ENCODE data around the gene RNF223. TPM values are rescaled to one million over a fixed set of nuclear protein-coding genes. Genes with fewer than 3 reads are reported as not detected.

RNF223 gene
- total RNA-seq, 1 experiment from 2014 or later, result 0.08 TPM

DNA sequence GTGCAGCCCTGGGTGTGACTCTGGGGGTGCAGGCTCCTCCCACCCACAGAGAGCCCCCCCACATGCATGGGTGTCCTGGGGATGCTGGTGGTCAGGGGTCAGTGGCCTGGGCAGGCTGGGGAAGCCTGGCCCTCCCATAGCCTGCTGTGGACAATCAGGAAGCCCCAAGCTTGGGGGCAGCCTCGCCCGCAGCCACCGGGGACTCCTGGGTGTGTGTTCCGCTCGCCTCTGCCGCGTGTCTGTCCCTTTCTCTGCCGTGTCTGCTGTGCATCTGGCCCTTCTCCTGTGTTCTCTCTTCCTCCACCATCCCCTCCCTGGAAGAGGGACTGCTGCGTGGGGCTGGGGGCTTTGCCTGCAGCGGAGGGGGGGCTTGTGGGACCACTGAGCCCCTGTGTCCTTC lies 31.3 kb downstream of the RNF223 start:
- Histone ChIP-seq H3K27ac (ENCODE audit: low read length) (no peak overlapping the region), H3K9me3 (ENCODE audit: control insufficient read depth, insufficient read depth, low read depth, low read length) (no peaks in the 10 kb centered on the region), H3K27me3 (ENCODE audit: control insufficient read depth, insufficient read depth, low read length) (no peaks in the 10 kb centered on the region), H3K4me3 (ENCODE audit: low read depth in 2 of 2, low read length in 2 of 2) (no peak overlapping the region), H3K4me1 (ENCODE audit: control insufficient read depth, insufficient read depth, low read length) (peaks cover 8% of the 10 kb centered on the region; the same call in 1 of the 2 replicates), H3K36me3 (ENCODE audit: control insufficient read depth, insufficient read depth, low read length) (no peaks in the 10 kb centered on the region)
- DNase-seq (ENCODE audit: low read depth, low spot score) (no peak), ATAC-seq (no peak)
- CTCF ChIA-PET, result no interaction called here
- intact Hi-C loops (cut with micrococcal nuclease; ENCODE audit: unreplicated experiment) (no loop called here), in situ Hi-C loops (cut with HindIII; ENCODE audit: low pct_unique_long_range_greater_than_20kb, low sequenced_read_pairs) (no loop called here)
- POLR2A ChIA-PET, result no interaction called here
- no TSS peak for BruUV-seq (replicated peaks)
- TF ChIP-seq TCF7L2 (IDR thresholded peaks at IDR 0.05; ENCODE audit: low read depth, low read length), result no peak
- TF ChIP-seq, protein P1, sequence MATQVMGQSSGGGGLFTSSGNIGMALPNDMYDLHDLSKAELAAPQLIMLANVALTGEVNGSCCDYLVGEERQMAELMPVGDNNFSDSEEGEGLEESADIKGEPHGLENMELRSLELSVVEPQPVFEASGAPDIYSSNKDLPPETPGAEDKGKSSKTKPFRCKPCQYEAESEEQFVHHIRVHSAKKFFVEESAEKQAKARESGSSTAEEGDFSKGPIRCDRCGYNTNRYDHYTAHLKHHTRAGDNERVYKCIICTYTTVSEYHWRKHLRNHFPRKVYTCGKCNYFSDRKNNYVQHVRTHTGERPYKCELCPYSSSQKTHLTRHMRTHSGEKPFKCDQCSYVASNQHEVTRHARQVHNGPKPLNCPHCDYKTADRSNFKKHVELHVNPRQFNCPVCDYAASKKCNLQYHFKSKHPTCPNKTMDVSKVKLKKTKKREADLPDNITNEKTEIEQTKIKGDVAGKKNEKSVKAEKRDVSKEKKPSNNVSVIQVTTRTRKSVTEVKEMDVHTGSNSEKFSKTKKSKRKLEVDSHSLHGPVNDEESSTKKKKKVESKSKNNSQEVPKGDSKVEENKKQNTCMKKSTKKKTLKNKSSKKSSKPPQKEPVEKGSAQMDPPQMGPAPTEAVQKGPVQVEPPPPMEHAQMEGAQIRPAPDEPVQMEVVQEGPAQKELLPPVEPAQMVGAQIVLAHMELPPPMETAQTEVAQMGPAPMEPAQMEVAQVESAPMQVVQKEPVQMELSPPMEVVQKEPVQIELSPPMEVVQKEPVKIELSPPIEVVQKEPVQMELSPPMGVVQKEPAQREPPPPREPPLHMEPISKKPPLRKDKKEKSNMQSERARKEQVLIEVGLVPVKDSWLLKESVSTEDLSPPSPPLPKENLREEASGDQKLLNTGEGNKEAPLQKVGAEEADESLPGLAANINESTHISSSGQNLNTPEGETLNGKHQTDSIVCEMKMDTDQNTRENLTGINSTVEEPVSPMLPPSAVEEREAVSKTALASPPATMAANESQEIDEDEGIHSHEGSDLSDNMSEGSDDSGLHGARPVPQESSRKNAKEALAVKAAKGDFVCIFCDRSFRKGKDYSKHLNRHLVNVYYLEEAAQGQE (IDR thresholded peaks at IDR 0.05; ENCODE audit: insufficient read depth in 1 of 2, low read depth in 2 of 2, low read length in 1 of 2), result no peak
- no peak for TF ChIP-seq SIN3A (IDR thresholded peaks at IDR 0.05; ENCODE audit: borderline replicate concordance, insufficient read depth, low read depth, low read length)
- TF ChIP-seq, protein P2, sequence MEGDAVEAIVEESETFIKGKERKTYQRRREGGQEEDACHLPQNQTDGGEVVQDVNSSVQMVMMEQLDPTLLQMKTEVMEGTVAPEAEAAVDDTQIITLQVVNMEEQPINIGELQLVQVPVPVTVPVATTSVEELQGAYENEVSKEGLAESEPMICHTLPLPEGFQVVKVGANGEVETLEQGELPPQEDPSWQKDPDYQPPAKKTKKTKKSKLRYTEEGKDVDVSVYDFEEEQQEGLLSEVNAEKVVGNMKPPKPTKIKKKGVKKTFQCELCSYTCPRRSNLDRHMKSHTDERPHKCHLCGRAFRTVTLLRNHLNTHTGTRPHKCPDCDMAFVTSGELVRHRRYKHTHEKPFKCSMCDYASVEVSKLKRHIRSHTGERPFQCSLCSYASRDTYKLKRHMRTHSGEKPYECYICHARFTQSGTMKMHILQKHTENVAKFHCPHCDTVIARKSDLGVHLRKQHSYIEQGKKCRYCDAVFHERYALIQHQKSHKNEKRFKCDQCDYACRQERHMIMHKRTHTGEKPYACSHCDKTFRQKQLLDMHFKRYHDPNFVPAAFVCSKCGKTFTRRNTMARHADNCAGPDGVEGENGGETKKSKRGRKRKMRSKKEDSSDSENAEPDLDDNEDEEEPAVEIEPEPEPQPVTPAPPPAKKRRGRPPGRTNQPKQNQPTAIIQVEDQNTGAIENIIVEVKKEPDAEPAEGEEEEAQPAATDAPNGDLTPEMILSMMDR (IDR thresholded peaks at IDR 0.05), result no peak
- no peak for TF ChIP-seq POLR2AphosphoS5 (IDR thresholded peaks at IDR 0.05; ENCODE audit: low read depth, low read length)

DNA sequence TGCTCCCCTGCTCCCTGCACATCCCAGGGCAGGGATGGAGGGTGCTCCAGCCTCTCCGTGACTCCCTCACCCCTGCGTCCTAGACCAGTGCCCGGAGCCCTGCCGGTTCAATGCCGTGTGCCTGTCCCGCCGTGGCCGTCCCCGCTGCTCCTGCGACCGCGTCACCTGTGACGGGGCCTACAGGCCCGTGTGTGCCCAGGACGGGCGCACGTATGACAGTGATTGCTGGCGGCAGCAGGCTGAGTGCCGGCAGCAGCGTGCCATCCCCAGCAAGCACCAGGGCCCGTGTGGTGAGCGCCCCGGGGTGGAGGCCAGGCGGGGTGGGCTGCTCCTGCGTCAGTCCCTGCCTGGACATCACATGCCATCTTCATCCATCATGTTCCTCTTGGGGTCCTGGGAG lies 32.2 kb downstream of the RNF223 start:
- ChIA-PET POLR2A (no interaction called here), CTCF (no interaction called here)
- BruUV-seq (replicated peaks), result no TSS peak
- ATAC-seq (no peak), DNase-seq (ENCODE audit: low read depth, low spot score) (no peak)
- no peaks in the 10 kb centered on the region for H3K27me3 ChIP-seq (ENCODE audit: control insufficient read depth, insufficient read depth, low read length)
- in situ Hi-C loops (cut with HindIII; ENCODE audit: low pct_unique_long_range_greater_than_20kb, low sequenced_read_pairs) (no loop called here), intact Hi-C loops (cut with micrococcal nuclease; ENCODE audit: unreplicated experiment) (no loop called here)
- H3K4me3 ChIP-seq (ENCODE audit: low read depth in 2 of 2, low read length in 2 of 2), result no peak overlapping the region
- no peak overlapping the region for H3K27ac ChIP-seq (ENCODE audit: low read length)
- H3K36me3 ChIP-seq (ENCODE audit: control insufficient read depth, insufficient read depth, low read length), result no peaks in the 10 kb centered on the region
- TF ChIP-seq TCF7L2 (IDR thresholded peaks at IDR 0.05; ENCODE audit: low read depth, low read length) (no peak), SIN3A (IDR thresholded peaks at IDR 0.05; ENCODE audit: borderline replicate concordance, insufficient read depth, low read depth, low read length) (no peak), POLR2AphosphoS5 (IDR thresholded peaks at IDR 0.05; ENCODE audit: low read depth, low read length) (no peak)
- TF ChIP-seq, protein P2 (IDR thresholded peaks at IDR 0.05), result no peak
- TF ChIP-seq, protein P1 (IDR thresholded peaks at IDR 0.05; ENCODE audit: insufficient read depth in 1 of 2, low read depth in 2 of 2, low read length in 1 of 2), result no peak
- peaks cover 8% of the 10 kb centered on the region; the same call in 1 of the 2 replicates for H3K4me1 ChIP-seq (ENCODE audit: control insufficient read depth, insufficient read depth, low read length)
- no peaks in the 10 kb centered on the region for H3K9me3 ChIP-seq (ENCODE audit: control insufficient read depth, insufficient read depth, low read depth, low read length)

All from Panc1 (cell line).